GM15510 (cell line): ENCODE data around the gene PTRH1.

Experiments used
- POLR2A ChIP-seq: IDR thresholded peaks from 3 replicates; pipeline ENCODE4 v1.6.1; 2011; ENCODE audit warnings: borderline replicate concordance; ENCODE audit not compliant: insufficient read length; ENCODE audit errors: extremely low read depth

The PTRH1 gene

DNA sequence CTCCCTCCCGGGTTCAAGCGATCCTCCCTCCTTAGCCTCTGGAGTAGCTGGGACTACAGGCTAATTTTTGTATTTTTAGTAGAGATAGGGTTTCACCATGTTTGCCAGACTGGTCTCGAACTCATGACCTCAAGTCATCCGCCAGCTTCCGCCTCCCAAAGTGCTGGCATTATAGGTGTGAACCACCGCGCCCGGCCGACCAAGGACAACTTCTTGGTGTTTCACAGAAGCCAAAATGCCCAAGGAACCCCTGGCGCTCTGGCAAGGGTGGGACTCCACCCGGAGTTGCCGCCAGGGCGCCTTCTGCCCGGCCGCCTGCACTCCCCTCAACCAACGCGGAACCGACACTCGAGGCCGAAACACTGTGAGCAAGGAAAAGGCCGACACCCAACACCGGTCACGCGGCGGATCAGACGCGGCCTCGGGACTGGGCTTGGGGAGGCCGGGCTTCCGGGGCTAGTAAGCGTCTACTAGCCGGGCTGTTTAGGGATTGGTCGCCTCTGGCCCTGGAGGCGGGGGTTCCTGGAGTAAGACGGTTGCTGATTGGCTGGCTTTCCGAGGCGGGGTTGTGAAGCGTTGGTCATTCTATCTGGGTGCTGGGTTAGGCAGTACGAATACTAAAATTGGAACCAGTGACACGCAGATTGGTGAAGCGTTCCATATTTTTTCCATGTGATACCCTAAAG, 16.3 kb downstream of the PTRH1 start:
- TF ChIP-seq POLR2A: peak; percentile 57

DNA sequence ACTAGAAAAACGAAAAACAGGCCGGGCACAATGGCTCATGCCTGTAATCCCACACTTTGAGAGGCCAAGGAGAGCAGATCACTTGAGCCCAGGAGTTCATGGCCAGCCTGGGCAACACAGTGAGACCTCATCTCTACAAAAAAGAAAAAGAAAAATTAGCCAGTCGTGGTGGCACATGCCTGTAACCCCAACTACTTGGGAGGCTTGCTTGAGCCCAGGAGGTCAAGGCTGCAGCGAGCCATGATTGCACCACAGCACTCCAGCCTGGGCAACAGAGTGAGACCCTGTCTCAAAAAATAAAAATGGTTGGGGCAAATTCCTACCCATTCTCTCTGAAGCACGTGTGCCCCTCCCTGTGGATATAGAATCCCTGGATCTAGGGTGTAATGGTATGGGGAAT, 17.1 kb downstream of the PTRH1 start:
- no peak for TF ChIP-seq POLR2A

DNA sequence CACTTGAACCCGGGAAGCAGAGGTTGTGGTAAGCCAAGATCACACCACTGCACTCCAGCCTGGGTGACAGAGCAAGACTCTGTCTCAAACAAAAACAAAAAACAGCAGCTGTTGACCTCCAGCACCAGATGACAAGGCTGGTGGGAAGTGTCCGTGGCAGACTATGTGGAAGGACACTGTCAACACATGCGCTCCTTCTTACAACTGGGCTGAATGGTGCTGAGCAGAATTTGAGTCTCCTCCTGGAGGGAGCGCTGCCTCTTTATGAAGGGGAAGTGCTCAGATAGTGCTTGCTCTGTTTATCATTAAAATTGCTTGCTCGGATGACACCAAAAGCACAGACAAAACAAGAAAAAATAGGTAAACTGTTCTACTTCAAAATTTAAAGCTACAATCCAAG, 17.9 kb downstream of the PTRH1 start:
- no peak for TF ChIP-seq POLR2A

DNA sequence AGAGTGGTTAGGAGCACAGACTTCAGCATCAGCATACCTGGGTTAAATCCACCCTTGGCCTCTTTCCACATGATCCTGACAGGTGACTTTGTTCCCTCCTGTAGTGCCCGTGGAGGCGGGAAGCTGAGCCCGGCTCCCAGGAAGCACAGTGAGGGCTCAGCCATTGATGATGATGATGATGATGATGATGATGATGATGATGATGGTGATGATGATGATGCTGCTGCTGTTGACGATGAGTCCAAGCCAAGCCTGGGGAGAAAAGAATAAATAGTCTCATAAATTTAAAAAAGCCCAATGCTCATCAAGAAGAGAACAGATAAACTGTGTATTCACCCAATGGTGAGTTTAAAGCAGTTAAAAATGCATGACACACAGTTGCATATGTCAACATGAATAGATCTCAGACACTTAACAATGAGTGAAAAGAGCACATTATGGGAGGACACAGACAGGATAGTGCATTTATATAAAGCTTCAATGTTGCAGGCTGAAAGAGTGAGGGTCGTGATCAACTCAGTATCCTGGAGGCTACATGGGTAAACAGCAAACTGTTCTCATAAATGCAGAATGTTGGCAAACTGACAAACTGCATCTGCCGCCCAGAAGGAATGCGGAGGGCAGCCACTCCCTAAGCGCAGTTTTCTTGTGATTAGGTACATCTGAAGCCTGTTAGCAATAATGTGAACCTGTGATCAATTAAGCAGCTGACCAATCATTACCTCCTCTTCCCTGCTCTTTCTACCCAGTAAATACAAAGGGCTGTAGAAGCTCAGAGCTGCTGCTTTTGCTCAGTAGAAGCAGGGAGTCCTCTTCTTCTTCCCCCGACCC, 20.4 kb downstream of the PTRH1 start:
- TF ChIP-seq POLR2A: no peak

- TF ChIP-seq POLR2A: no peak
Measured at GRCh38 chr9:127693697-127694096, 21.8 kb downstream of the PTRH1 start.

GRCh38 chr9:127693143-127693542, 22.3 kb downstream of the PTRH1 start:
- no peak for TF ChIP-seq POLR2A

GRCh38 chr9:127692071-127692470, 23.4 kb downstream of the PTRH1 start:
- no peak for TF ChIP-seq POLR2A

GRCh38 chr9:127690735-127691134, 24.7 kb downstream of the PTRH1 start:
- no peak for TF ChIP-seq POLR2A

GRCh38 chr9:127689329-127690000, 26.0 kb downstream of the PTRH1 start:
- TF ChIP-seq POLR2A: no peak

- no peak for TF ChIP-seq POLR2A
Measured at GRCh38 chr9:127686461-127687393, 28.7 kb downstream of the PTRH1 start.

DNA sequence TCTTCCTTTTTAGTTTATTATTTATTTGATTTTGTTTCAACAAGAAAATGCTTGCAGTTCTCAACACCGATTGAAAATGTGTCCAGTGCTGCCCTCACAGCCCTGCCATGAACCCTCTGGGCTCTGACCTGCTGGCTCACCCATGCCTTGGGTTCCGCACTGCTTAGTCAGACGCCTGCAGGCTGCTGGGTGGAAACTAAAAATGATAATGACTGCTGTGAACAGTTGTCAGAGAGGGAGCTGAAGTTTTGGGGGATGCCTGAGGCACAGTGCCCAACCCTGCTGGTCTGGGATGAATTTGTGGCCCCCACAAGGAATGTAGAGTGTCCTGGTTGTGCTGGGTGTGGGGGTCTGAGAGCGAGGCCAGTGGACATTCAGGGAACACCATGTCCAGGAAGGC, 30.9 kb downstream of the PTRH1 start:
- TF ChIP-seq POLR2A: no peak

- no peak for TF ChIP-seq POLR2A
Measured at GRCh38 chr9:127683723-127684122, 31.7 kb downstream of the PTRH1 start.

- no peak for TF ChIP-seq POLR2A
Measured at GRCh38 chr9:127682351-127683136, 32.9 kb downstream of the PTRH1 start.

DNA sequence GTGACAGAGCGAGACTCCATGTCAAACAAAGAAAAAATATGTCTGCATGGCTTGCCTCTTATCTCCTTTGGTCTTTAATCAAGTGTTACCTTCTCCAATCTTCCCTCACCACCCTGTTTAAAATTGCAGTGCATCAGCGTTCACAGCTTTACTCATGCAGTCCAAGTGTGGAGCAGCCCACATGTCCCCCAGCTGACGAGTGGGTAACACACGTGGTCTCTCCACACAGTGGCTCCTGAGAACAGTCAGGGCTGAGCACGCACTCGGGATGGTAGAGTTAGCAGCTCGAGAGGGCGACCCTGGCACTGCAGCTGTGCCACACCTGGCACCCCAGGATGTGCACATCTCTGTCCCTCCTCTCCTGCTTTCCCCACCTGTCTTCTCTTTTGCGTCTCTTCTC, 34.6 kb downstream of the PTRH1 start:
- no peak for TF ChIP-seq POLR2A
